ENCODE data around the gene SMNDC1. TPM values are rescaled to one million over a fixed set of nuclear protein-coding genes. Genes with fewer than 3 reads are reported as not detected.

The SMNDC1 gene
- total and polyA plus RNA-seq, 3 donors from 2014 or later: 16.4 to 33.2 (median 20.9) TPM

DNA sequence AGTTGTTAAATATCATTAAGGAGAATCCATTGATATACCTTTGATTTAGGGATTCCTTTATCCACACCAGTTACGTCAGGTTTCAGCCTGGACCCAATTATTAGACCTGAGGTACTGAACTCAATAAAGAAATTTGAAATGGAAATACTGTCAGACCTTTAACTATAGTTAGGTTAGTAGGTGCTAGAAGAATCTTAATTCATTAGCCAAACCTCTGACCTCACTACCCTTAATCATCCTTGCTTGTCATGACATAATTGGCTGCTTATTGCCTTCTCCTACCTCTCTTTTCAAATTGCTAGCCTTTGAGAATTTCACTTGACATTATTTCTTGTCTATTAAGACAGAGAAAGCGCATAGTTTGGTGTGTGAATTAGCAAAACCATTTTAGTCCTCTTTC lies 27.1 kb downstream of the SMNDC1 start:
- Histone ChIP-seq H3K4me1 (peaks cover 15% of the 10 kb centered on the region), H3K27me3 (no peaks in the 10 kb centered on the region), H3K4me3 (no peak overlapping the region), H3K36me3 (ENCODE audit: low read depth, missing control alignments) (no peaks in the 10 kb centered on the region), H3K9me3 (no peaks in the 10 kb centered on the region), H3K27ac (no peak overlapping the region)
- no peak for DNase-seq
- WGBS, 2 donors: 93 to 97% methylated on average over 2 of the region's 2 CpGs
- intact Hi-C loops (cut with DNase I; ENCODE audit: low total_unique reads): loop anchor here (5.0 to 10.0 kb wide), 2 partner anchors 53 to 140 kb away; no protein-coding TSS in a partner anchor
- no peak for TF ChIP-seq POLR2A (IDR thresholded peaks at IDR 0.05)
- TF ChIP-seq, protein P1, sequence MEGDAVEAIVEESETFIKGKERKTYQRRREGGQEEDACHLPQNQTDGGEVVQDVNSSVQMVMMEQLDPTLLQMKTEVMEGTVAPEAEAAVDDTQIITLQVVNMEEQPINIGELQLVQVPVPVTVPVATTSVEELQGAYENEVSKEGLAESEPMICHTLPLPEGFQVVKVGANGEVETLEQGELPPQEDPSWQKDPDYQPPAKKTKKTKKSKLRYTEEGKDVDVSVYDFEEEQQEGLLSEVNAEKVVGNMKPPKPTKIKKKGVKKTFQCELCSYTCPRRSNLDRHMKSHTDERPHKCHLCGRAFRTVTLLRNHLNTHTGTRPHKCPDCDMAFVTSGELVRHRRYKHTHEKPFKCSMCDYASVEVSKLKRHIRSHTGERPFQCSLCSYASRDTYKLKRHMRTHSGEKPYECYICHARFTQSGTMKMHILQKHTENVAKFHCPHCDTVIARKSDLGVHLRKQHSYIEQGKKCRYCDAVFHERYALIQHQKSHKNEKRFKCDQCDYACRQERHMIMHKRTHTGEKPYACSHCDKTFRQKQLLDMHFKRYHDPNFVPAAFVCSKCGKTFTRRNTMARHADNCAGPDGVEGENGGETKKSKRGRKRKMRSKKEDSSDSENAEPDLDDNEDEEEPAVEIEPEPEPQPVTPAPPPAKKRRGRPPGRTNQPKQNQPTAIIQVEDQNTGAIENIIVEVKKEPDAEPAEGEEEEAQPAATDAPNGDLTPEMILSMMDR (IDR thresholded peaks at IDR 0.05): no peak

DNA sequence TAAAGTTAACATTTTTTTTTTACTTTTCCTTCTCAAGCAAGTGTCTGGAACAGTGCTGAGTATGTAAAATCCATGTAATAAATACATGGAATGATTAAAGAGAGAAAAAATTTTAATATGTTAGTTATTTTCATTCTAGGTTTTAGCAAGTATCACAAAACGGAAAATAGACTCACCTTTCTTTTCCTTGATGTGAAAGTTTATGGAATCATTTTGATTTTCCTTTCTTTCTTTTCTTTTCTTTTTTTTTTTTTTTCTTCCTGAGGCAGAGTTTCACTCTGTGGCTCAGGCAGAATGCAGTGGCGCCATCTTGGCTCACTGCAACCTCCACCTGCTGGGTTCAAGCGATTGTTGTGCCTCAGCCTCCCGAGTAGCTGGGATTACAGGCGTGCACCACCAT lies 28.1 kb downstream of the SMNDC1 start:
- DNase-seq: no peak
- Histone ChIP-seq H3K4me3 (no peak overlapping the region), H3K4me1 (peaks cover 16% of the 10 kb centered on the region), H3K9me3 (no peaks in the 10 kb centered on the region), H3K36me3 (ENCODE audit: low read depth, missing control alignments) (no peaks in the 10 kb centered on the region), H3K27me3 (no peaks in the 10 kb centered on the region), H3K27ac (peak overlapping the region; percentile 1 to 12)
- intact Hi-C loops (cut with DNase I; ENCODE audit: low total_unique reads): loop anchor here (5.0 to 10.0 kb wide), 2 partner anchors 52 to 139 kb away; no protein-coding TSS in a partner anchor
- 91 to 98% methylated on average over 5 of the region's 5 CpGs for WGBS, 2 donors
- TF ChIP-seq, protein P1 (IDR thresholded peaks at IDR 0.05): no peak
- TF ChIP-seq POLR2A (IDR thresholded peaks at IDR 0.05): no peak

- 70 to 71% methylated on average over 2 of the region's 2 CpGs for WGBS, 2 donors
- H3K4me3 ChIP-seq: no peak overlapping the region
- DNase-seq: no peak
- intact Hi-C loops (cut with DNase I; ENCODE audit: low total_unique reads): loop anchor here (5.0 to 10.0 kb wide), 2 partner anchors 50 to 138 kb away; no protein-coding TSS in a partner anchor
- peak overlapping the region; percentile 12 to 68 for H3K27ac ChIP-seq
- H3K36me3 ChIP-seq (ENCODE audit: low read depth, missing control alignments): no peaks in the 10 kb centered on the region
- no peaks in the 10 kb centered on the region for H3K9me3 ChIP-seq
- peaks cover 28% of the 10 kb centered on the region for H3K4me1 ChIP-seq
- H3K27me3 ChIP-seq: no peaks in the 10 kb centered on the region
- TF ChIP-seq, protein P1 (IDR thresholded peaks at IDR 0.05): no peak
- TF ChIP-seq POLR2A (IDR thresholded peaks at IDR 0.05): no peak
These were observed 29.5 kb downstream of the SMNDC1 start for GRCh38 chr10:110275128-110275729.

GRCh38 chr10:110274647-110275046 lies 30.1 kb downstream of the SMNDC1 start:
- DNase-seq: no peak
- Histone ChIP-seq H3K27ac (peak overlapping the region in 1 of 2 donors; percentile 68), H3K27me3 (no peaks in the 10 kb centered on the region), H3K4me3 (no peak overlapping the region), H3K9me3 (no peaks in the 10 kb centered on the region), H3K36me3 (ENCODE audit: low read depth, missing control alignments) (no peaks in the 10 kb centered on the region), H3K4me1 (peaks cover 31% of the 10 kb centered on the region)
- WGBS, 2 donors: 89 to 91% methylated on average over 4 to 6 of the region's 6 CpGs
- TF ChIP-seq, protein P1 (IDR thresholded peaks at IDR 0.05): no peak
- no peak for TF ChIP-seq POLR2A (IDR thresholded peaks at IDR 0.05)
- intact Hi-C loops (cut with DNase I; ENCODE audit: low total_unique reads): loop anchor here (5.0 to 10.0 kb wide), 2 partner anchors 50 to 137 kb away; no protein-coding TSS in a partner anchor

All from testis (tissue), 3 donors.